ENCODE results near the gene SPDYE8. TPM values are rescaled to one million over a fixed set of nuclear protein-coding genes. Genes with fewer than 3 reads are reported as not detected.
"Not testable (repeated sequence)": the region's sequence is repeated elsewhere in the genome, so short reads cannot be mapped to it uniquely, and the experiment has no call there.

The SPDYE8 gene
- polyA plus RNA-seq, 2 of the 4 experiments (the other 2 are of a cell fraction), result not detected

DNA sequence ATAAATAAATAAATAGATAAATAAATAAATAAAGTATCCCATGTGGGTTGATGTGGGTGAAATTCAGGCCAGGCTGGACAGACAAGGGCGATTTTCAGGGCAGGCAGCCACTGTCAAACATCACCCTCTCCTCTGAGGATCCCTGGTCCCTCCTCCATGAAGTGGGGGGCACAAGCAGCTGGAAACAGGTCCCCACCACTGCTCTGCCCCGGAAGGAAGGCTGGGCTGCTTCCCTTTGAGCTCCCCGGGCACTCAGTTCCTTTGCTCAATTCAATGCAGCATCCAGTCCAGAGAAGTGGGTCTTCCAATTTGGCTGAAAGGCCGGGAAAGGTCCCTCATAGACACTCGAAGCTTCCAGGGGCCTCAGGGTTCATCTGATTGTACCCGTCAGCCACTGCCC, 49.2 kb downstream of the SPDYE8 start:
- H3K4me1 ChIP-seq; POLR2A ChIA-PET; DNase-seq (ENCODE audit: low read depth in 1 of 2, low spot score in 1 of 2); H3K27ac ChIP-seq; H3K9me3 ChIP-seq; H3K4me3 ChIP-seq; FAIRE-seq; CTCF ChIA-PET; H3K4me2 ChIP-seq; ATAC-seq: not testable (repeated sequence)
- 96% methylated on average over 2 of the region's 6 CpGs for WGBS (ENCODE audit: missing lambda C conversion rate)

DNA sequence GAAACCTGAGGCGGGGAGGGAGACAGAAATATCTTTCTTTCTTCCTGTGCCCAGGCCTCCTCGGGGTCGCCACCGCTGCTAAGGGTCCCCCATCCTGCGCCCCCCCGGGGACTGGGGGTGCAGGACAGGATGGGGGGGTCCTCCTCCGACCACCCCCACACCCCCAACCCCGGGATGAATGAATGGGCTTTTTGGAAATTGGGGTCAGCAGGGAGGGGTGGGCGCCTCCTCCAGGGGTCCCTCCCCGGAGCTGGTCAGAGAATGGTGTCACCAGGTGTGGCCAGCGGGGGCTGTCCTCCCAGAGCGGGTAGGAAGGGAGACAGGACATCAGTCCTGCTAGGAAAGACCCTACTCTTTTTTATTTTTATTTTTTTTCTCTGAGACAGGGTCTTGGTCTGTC, 53.1 kb downstream of the SPDYE8 start:
- FAIRE-seq; H3K4me2 ChIP-seq; CTCF ChIA-PET; POLR2A ChIA-PET; DNase-seq (ENCODE audit: low read depth in 1 of 2, low spot score in 1 of 2); H3K4me3 ChIP-seq; H3K27ac ChIP-seq; H3K4me1 ChIP-seq; H3K9me3 ChIP-seq; ATAC-seq: not testable (repeated sequence)
- 100% methylated on average over 4 of the region's 12 CpGs for WGBS (ENCODE audit: missing lambda C conversion rate)

DNA sequence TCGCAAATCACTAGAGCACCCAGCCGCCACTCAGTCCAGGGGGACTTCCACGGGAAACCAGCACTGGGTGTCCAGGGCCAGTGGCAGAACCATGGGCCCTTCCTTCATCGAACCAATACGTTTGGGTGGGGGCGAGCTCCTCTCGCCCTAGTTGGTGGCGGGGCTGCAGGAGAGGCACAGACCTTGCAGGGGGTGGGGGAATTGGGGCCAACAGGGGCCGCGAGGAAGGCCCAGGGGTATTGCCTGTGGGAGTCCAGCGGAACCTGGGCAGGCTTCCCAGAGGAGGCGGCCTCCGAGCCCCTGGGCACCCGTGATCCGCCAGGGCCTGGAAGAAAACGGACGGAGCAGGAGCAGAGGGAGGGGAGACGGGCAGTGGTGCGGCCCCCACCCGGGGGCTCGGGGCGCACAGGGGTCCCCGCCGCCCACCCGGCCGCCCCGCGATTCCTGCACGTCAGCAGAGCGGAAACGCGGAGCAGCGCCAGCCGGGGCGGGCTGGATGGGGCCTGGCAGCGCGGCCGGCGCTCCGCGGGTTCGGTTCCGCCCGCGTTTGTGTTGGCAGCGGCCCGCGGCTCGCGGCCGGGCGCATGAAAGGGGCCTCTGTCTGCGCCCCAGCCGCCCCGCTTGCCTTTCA, 53.8 kb downstream of the SPDYE8 start:
- POLR2A ChIA-PET; CTCF ChIA-PET; H3K4me3 ChIP-seq; FAIRE-seq; H3K4me2 ChIP-seq; H3K27ac ChIP-seq; H3K4me1 ChIP-seq; H3K9me3 ChIP-seq; DNase-seq (ENCODE audit: low read depth in 1 of 2, low spot score in 1 of 2): not testable (repeated sequence)
- WGBS (ENCODE audit: missing lambda C conversion rate), result 96% methylated on average over 29 of the region's 55 CpGs
- ATAC-seq, result 0 out of 6 replicates have a peak, but pooled peaks of 1 of the 2 experiments have one; percentile 13

DNA sequence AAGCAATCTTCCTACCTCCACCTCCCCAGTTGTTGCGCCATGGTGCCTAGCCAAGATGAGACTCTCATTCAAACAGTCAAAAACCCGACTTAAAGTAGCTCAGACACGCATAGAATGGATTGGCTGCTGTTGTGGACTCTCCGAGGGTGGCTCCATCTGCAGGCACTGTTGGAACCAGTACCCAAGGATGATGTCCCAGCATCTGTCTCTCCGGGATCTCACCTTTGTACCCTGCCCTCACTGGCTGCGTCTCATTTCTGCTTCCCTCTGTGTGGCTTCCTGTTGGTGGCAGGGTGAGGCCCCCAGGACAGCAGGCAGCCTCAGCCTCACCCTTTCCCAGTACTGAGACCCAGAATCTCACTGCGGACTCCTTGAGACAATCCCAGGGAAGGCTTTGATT, 54.8 kb downstream of the SPDYE8 start:
- H3K4me1 ChIP-seq; H3K9me3 ChIP-seq; POLR2A ChIA-PET; H3K27ac ChIP-seq; CTCF ChIA-PET; DNase-seq (ENCODE audit: low read depth in 1 of 2, low spot score in 1 of 2); H3K4me3 ChIP-seq; H3K4me2 ChIP-seq; FAIRE-seq: not testable (repeated sequence)
- peak; percentile 10 to 12; a peak in 3 of 6 replicates for ATAC-seq
- WGBS (ENCODE audit: missing lambda C conversion rate), result 90% methylated on average over 4 of the region's 7 CpGs

DNA sequence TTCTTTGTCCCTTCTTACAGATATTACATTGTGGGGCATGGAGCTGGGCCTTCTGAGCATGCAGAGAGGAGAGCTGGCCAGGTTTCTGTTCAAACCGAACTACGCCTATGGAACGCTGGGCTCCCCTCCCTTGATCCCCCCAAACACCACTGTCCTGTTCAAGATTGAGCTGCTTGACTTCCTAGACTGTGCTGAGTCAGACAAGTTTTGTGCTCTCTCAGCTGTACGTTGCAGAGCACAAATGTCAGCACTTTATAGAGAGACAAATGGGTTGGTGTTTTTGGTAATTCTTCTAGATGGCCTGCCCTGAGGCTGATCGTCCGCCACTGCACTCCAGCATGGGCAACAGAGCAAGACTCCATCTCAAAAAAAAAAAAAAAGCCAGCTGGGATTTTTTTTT, 58.1 kb downstream of the SPDYE8 start:
- H3K4me3 ChIP-seq; H3K4me1 ChIP-seq; DNase-seq (ENCODE audit: low read depth in 1 of 2, low spot score in 1 of 2); H3K4me2 ChIP-seq; CTCF ChIA-PET; H3K9me3 ChIP-seq; H3K27ac ChIP-seq; FAIRE-seq; POLR2A ChIA-PET: not testable (repeated sequence)
- no CpG with 5 or more reads among the region's 6 CpGs for WGBS (ENCODE audit: missing lambda C conversion rate)
- peak in 1 of 2 experiments; percentile 30; a peak in 3 of 6 replicates for ATAC-seq

Small RNAs within 50 kb of the gene (small RNA-seq; reads per million reads assigned to genes)
- 0 reads per million in 6 experiments for gene RF00019

Other genes with a start within 250 kb of the SPDYE8 start
- 4.5 and 4.6 TPM in 2 replicates for gene TYW1B, start 201.6 kb downstream of the SPDYE8 start, polyA plus RNA-seq (2011; rRNA removed)
- 2.5 to 2.8 TPM (median 2.7 TPM) in 3 replicates for gene TYW1B, start 201.6 kb downstream of the SPDYE8 start, polyA plus RNA-seq (2017; fragmentation: RNase III; extraction: RNeasy Plus Mini Kit Qiagen cat#74134 plus additional on column Dnase treatment)
- 5.9 and 9.1 TPM in 2 replicates for gene POM121, start 104.7 kb downstream of the SPDYE8 start, polyA plus RNA-seq (2011; rRNA removed)
- 23.0 to 23.2 TPM (median 23.2 TPM) in 3 replicates for gene POM121, start 104.7 kb downstream of the SPDYE8 start, polyA plus RNA-seq (2017; fragmentation: RNase III; extraction: RNeasy Plus Mini Kit Qiagen cat#74134 plus additional on column Dnase treatment)
- 0.21 TPM in 1 of 2 replicates, not detected in the other for gene TRIM74, start 60.3 kb downstream of the SPDYE8 start, polyA plus RNA-seq (2011; rRNA removed)
- gene TRIM74, start 60.3 kb downstream of the SPDYE8 start, polyA plus RNA-seq (2017; fragmentation: RNase III; extraction: RNeasy Plus Mini Kit Qiagen cat#74134 plus additional on column Dnase treatment), result 0.38 to 0.76 TPM (median 0.62 TPM) in 3 replicates
- not detected in 2 replicates for gene SPDYE11, start 28.1 kb upstream of the SPDYE8 start, polyA plus RNA-seq (2011; rRNA removed)
- not detected in 3 replicates for gene SPDYE11, start 28.1 kb upstream of the SPDYE8 start, polyA plus RNA-seq (2017; fragmentation: RNase III; extraction: RNeasy Plus Mini Kit Qiagen cat#74134 plus additional on column Dnase treatment)
- gene SPDYE9, start 56.3 kb upstream of the SPDYE8 start, polyA plus RNA-seq (2011; rRNA removed), result not detected in 2 replicates
- gene SPDYE9, start 56.3 kb upstream of the SPDYE8 start, polyA plus RNA-seq (2017; fragmentation: RNase III; extraction: RNeasy Plus Mini Kit Qiagen cat#74134 plus additional on column Dnase treatment), result not detected in 3 replicates

Data from A549 (cell line).